Skeletal muscle tissue (tissue), 4 donors: Measurements from ENCODE around the gene EEF2K. TPM values are rescaled to one million over a fixed set of nuclear protein-coding genes. Genes with fewer than 3 reads are reported as not detected.

Source experiments
- H3K27ac ChIP-seq: one replicate; pipeline ENCODE4 v1.7.0; 2013; ENCODE audit warnings: mild to moderate bottlenecking, low read depth, low read length, inconsistent platforms
- H3K27me3 ChIP-seq, 3 donors: one replicate each; pipeline ENCODE4 v1.7.0; 2013; ENCODE audit warnings: low read length in 3 of 3; ENCODE audit not compliant: control insufficient read depth in 3 of 3, insufficient read depth in 3 of 3
- H3K36me3 ChIP-seq, 3 donors: one replicate each; pipeline ENCODE4 v1.7.0; 2013; ENCODE audit warnings: low read length in 3 of 3; ENCODE audit not compliant: control insufficient read depth in 3 of 3, insufficient read depth in 3 of 3
- H3K4me1 ChIP-seq, 3 donors: one replicate each; pipeline ENCODE4 v1.7.0; 2013; ENCODE audit warnings: low read length in 3 of 3, mild to moderate bottlenecking in 3 of 3; ENCODE audit not compliant: control insufficient read depth in 3 of 3, insufficient read depth in 3 of 3
- H3K4me3 ChIP-seq, 3 donors: one replicate each; pipeline ENCODE4 v1.7.0; 2013; ENCODE audit warnings: low read length in 3 of 3
- H3K9ac ChIP-seq, 3 donors: one replicate each; pipeline ENCODE4 v1.7.0; 2013; ENCODE audit warnings: low read length in 3 of 3, mild to moderate bottlenecking in 3 of 3, moderate library complexity in 2 of 3, low read depth in 1 of 3
- H3K9me3 ChIP-seq, 3 donors: one replicate each; pipeline ENCODE4 v1.7.0; 2013; ENCODE audit warnings: low read length in 3 of 3; ENCODE audit not compliant: control insufficient read depth in 3 of 3
- total RNA-seq: library from RNA; depleted of rRNA; stranded (reverse); fragments of >200 nt; gene quantifications from one replicate; pipeline ENCODE4 v1.2.3, GENCODE V29; 2014
- donor health status: Osteomylitis.

EEF2K gene
- total RNA-seq, 1 donor from 2014 or later, result 86.1 TPM

DNA sequence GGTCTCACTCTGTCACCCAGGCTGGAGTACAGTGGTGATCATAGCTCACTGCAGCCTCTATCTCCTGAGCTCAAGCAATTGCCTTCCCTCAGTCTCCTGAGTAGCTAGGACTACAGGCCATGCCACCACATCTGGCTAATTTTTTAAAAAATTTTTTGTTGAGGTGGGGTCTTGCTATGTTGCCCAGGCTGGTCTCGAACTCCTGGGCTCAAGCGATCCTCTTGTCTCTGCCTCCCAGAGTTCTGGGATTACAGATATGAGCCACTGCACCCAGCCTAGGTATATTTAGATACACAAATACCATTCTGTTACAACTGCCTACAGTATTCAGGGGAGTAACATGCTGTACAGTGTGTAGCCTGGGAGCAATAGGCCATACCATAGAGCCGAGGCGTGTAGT, 105.4 kb downstream of the EEF2K start:
- H3K4me3 ChIP-seq, result no peak overlapping the region
- H3K9me3 ChIP-seq, result no peaks in the 10 kb centered on the region
- H3K27ac ChIP-seq, result no peak overlapping the region
- H3K27me3 ChIP-seq, result no peaks in the 10 kb centered on the region
- H3K9ac ChIP-seq, result no peak overlapping the region
- peaks cover 65 to 82% (median 77%) of the 10 kb centered on the region in 3 donors for H3K36me3 ChIP-seq
- peaks cover 0 to 7% (median 0%) of the 10 kb centered on the region in 3 donors for H3K4me1 ChIP-seq

- no peak overlapping the region for H3K9ac ChIP-seq
- no peaks in the 10 kb centered on the region for H3K9me3 ChIP-seq
- H3K27me3 ChIP-seq, result no peaks in the 10 kb centered on the region
- peaks cover 60 to 74% (median 70%) of the 10 kb centered on the region in 3 donors for H3K36me3 ChIP-seq
- H3K4me1 ChIP-seq, result peaks cover 2 to 9% (median 6%) of the 10 kb centered on the region in 3 donors
- no peak overlapping the region for H3K27ac ChIP-seq
- no peak overlapping the region for H3K4me3 ChIP-seq
These were observed 107.1 kb downstream of the EEF2K start for GRCh38 chr16:22312897-22313781.

DNA sequence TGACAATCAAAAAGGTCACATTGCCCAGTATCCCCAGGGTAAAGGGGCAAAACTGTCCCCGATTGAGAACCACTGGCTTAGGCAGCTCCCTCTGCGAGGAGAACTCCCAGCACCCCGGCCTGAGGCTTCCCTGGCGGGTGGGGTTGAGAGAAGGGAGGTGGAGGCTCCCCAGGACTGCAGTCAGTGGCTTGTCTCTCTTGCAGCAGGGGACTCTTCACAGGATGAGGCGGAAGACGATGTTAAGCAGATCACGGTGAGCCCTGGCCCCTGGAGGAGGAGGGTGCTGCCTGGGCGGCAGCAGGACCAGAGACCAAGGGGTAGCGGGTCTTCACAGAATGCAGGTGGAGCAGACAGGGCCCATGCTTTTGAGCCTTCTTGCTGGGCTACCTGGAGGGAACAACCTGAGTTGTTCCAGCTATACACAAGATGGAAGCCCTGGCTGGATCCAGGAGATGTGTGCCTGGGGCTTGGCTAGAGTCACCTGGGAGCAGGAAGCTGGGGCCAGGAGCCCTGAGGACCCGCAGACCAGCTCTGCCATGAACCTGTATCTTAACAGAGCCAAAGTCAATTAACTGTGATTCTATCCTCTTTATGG, 107.9 kb downstream of the EEF2K start:
- Histone ChIP-seq H3K4me1 (peaks cover 7 to 14% (median 11%) of the 10 kb centered on the region in 3 donors), H3K36me3 (peaks cover 54 to 67% (median 62%) of the 10 kb centered on the region in 3 donors), H3K27ac (no peak overlapping the region), H3K9ac (no peak overlapping the region), H3K27me3 (no peaks in the 10 kb centered on the region), H3K9me3 (no peaks in the 10 kb centered on the region), H3K4me3 (no peak overlapping the region)

DNA sequence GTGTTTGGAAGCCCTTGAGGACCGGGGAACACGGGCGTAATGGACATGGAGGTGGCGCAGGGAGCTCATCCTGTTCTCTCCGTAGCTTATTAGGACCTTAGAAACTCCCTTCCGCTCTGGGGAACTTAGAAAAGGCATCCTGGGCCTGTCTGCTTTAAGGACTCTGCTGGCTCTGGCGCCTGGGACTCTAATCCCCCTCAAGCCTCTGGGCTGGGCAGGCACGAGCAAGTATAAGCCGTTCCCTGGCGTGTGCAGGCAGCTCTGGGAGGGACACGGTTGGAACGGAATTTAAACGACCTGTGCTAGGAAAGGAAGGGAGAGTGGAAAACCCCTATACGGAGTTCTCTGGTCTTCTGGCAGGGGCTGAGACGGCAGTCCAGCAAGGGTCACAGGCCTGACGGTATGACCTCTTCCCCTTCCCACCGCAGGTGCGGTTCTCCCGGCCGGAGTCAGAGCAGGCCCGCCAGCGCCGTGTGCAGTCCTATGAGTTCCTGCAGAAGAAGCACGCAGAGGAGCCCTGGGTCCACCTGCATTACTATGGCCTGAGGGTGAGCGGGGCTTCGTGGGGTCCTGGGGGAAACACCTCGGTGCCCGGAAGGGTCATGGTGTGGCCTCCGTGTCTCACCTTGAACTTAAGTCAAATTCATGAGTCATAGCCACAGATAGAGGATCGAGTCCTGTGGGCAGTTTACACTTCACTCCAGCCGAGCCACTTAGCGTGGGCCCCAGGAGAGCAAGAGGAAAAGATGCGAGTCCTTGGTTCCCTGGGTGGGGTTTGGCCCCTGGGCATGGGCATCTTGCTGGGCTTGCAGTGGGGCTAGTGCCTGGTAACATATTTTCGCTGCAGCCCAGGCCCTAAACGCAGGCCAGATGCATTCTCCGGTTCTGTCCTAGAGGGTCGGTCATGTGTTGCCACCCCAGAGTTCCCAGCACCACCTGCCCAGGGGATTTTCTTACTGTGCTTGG, 108.9 kb downstream of the EEF2K start:
- Histone ChIP-seq H3K4me3 (no peak overlapping the region), H3K36me3 (peaks cover 46 to 57% (median 55%) of the 10 kb centered on the region in 3 donors), H3K27me3 (no peaks in the 10 kb centered on the region), H3K9ac (peak overlapping the region in 1 of 3 donors; percentile 45), H3K9me3 (no peaks in the 10 kb centered on the region), H3K27ac (no peak overlapping the region), H3K4me1 (peaks cover 7 to 14% (median 11%) of the 10 kb centered on the region in 3 donors)

GRCh38 chr16:22315979-22316378, 109.9 kb downstream of the EEF2K start:
- Histone ChIP-seq H3K27ac (no peak overlapping the region), H3K4me3 (no peak overlapping the region), H3K36me3 (peaks cover 45 to 55% (median 53%) of the 10 kb centered on the region in 3 donors), H3K4me1 (peaks cover 7 to 14% (median 11%) of the 10 kb centered on the region in 3 donors), H3K9ac (no peak overlapping the region), H3K27me3 (no peaks in the 10 kb centered on the region), H3K9me3 (no peaks in the 10 kb centered on the region)

GRCh38 chr16:22316411-22316811, 110.3 kb downstream of the EEF2K start:
- Histone ChIP-seq H3K9ac (no peak overlapping the region), H3K27me3 (no peaks in the 10 kb centered on the region), H3K4me1 (peaks cover 7 to 15% (median 13%) of the 10 kb centered on the region in 3 donors), H3K36me3 (peaks cover 46 to 55% (median 50%) of the 10 kb centered on the region in 3 donors), H3K9me3 (no peaks in the 10 kb centered on the region), H3K4me3 (no peak overlapping the region), H3K27ac (no peak overlapping the region)

GRCh38 chr16:22317001-22317530, 111.0 kb downstream of the EEF2K start:
- H3K36me3 ChIP-seq, result peaks cover 47 to 53% (median 50%) of the 10 kb centered on the region in 3 donors

GRCh38 chr16:22317625-22318024, 111.5 kb downstream of the EEF2K start:
- no peak overlapping the region for H3K9ac ChIP-seq
- H3K36me3 ChIP-seq, result peaks cover 47 to 51% (median 49%) of the 10 kb centered on the region in 3 donors
- no peak overlapping the region for H3K4me3 ChIP-seq
- H3K27me3 ChIP-seq, result no peaks in the 10 kb centered on the region
- peaks cover 7 to 23% (median 22%) of the 10 kb centered on the region in 3 donors for H3K4me1 ChIP-seq
- no peak overlapping the region for H3K27ac ChIP-seq
- H3K9me3 ChIP-seq, result no peaks in the 10 kb centered on the region

More at GRCh38 chr16:22317001-22317530, 111.0 kb downstream of the EEF2K start:
- Histone ChIP-seq H3K9ac (no peak overlapping the region), H3K27me3 (no peaks in the 10 kb centered on the region), H3K4me3 (no peak overlapping the region), H3K9me3 (no peaks in the 10 kb centered on the region), H3K4me1 (peaks cover 7 to 21% (median 20%) of the 10 kb centered on the region in 3 donors), H3K27ac (no peak overlapping the region)

DNA sequence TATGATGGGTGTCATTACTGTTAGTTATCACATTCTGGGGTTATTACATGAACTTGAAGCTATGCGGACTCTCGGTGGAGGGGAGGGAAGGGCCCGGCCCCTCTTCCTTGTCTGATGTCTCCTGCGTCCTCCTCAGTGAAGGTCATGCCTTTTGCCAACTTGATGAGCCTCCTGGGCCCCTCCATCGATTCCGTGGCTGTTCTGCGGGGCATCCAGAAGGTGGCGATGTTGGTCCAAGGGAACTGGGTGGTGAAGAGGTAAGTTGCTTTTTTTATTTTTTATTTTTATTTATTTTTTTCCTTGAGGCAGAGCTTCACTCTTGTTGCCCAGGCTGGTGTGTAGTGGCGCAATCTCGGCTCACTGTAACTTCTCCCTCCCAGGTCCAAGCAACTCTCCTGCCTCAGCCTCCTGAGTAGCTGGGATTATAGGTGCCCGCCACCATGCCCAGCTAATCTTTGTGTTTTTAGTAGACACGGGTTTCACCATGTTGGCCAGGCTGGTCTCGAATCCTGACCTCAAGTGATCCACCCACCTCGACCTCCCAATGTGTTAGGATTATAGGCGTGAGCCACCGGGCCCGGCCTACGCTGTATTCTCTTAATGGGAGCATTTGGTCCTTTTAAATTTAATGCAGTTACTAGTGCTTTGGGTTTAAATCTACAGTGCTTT, 112.7 kb downstream of the EEF2K start:
- Histone ChIP-seq H3K4me1 (peaks cover 7 to 23% (median 22%) of the 10 kb centered on the region in 3 donors), H3K27me3 (no peaks in the 10 kb centered on the region), H3K9me3 (no peaks in the 10 kb centered on the region), H3K36me3 (peaks cover 42 to 45% (median 43%) of the 10 kb centered on the region in 3 donors), H3K4me3 (no peak overlapping the region), H3K27ac (no peak overlapping the region), H3K9ac (no peak overlapping the region)
